GM19035 (cell line): ENCODE data around the gene SLC12A8.
"Not testable (repeated sequence)": the region's sequence is repeated elsewhere in the genome, so short reads cannot be mapped to it uniquely, and the experiment has no call there.

Experiments
- ATAC-seq: cut with Tn5 transposase; IDR thresholded peaks from one replicate; pipeline ENCODE4 v1.9.1; 2021; ENCODE audit not compliant: unreplicated experiment

Gene SLC12A8

DNA sequence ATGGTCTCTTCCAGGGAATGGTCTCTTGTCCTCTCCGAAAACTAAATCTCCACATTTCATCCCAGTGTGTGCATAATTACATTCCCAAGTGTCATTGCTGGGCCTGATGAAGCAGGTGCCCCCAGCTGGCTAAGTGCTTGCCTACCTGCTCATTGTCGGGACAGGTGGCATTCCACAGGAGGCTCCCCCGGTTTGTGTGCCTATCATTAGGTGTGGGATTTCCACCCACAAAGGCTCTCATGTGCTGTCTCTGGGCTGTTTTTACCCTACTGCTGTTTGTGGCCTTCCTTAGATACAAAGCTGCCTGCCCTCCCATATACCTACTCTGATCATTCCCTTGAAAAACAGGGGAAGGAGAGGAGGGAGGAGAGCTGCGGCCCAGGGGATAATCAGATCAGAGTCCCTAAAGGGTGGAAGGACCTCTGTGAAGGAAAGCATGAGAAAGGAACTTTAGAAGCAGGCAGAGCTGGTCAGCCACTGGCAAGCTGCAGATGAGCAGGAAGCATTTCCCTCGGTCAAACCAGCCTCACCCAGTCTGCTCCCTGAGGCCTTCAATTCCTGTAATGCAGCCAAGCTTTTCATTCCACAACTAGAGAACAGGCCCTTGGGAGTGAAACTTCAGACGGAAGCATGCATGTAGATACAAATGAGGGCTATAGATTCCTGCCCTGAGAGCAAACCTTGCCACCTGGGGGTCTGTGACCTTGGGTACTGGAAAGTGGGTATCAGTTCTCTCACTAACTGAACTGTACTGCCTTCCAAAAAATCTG is 96.1 kb downstream of the SLC12A8 start:
- ATAC-seq: no peak

DNA sequence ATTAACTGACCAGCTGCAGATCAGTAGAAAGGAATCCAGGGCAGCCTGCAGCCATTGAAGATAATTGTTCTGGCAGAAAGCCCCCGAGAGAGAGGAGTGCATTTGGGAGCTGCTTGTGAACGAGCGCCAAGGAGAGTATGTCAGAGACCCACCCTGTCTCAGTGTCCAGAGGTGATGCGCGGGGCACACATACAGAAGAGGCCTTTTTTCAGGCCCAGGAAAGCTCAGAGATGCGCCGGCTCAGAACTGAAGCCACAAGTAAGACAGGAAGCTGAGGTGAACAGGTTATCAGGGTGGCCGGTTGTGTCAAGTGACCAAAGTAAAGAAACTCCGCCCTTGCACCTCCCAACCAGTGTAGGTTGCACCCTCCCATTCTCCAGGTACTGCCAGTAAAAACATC is 96.9 kb downstream of the SLC12A8 start:
- ATAC-seq: no peak

DNA sequence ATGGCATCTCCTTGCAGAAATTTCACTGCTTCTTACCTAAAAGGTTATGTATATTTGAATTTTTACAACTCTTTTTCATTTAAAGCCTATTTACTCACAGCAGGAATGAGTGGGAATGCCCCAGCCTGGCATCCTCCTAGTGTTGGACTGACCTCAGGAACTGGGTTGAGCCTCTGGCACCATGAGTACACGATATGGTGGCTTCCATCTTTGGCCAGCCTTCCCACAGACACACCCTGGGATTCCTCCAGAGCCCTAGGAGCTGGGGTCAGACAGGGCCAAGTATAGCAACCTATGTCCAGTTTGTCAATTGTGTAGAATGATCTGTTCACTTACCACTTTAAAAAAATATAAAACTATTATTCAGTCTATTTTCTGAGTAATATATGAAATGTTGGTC is 99.6 kb downstream of the SLC12A8 start:
- no peak for ATAC-seq

DNA sequence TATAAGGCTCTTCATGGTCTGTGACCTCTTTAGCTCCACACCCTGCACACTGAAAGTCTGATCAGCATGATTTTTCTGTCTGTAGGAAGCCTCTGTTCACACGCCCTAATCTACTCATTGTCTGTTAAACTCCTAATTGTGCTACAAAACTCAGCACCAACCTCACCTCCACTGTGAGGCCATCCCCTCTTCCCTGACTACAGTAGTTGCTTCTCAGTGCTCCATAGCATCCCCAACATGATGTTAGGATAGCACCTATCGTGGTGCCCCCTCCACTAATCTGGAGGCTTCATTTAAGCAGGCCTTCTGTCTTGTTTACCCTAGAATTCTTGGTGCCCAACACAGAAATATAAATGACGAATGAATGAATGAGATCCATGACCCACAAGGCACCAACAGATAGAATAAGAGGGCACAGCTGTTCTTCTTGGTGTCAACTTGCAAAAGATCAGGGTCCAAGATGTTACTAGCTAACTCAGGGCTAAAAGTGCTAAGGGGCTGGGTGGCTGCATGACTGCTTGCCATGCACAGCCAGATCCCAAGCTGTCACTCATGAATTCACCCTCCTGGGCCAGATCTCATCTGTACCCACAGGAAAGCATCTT is 101.6 kb downstream of the SLC12A8 start:
- ATAC-seq: no peak

DNA sequence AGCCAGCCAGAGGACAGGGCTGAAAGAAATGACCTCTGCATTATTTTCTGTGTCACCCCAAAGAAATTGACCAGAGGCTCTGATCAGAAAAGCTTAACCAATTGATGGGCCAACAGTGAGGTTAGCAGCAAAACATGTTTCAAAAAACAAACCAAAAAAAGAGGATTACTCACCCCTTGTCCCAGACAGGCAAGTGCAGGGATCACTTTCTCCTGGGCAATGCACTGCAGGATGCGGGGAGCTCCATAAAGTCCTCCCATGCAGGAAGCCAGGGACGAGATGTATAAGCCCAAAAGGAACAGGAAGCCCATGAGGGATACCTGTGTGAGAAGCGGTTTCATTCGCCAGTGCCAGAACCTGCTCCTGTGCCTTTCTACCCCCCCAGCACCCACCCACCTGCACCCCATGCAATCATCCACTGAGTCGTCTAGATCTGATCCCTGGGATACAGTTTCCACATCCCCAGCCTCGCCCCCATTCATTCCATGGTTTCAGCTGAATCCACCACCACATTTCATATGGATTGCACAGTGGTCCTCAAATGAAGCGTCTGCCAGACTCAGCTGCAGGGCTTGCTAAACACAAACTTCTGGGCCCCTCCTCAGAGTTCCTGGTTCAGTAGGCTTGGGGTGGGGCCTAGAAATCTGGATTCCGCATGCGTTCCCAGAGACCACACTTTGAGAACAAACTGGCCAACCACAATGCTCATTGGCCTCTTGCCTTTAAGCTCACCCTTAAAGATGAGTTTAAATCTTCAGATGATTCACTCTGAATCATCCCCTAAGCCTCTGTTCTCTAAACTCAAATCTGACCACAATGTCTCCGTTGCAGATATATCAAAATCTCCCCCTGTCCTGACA is 102.3 kb downstream of the SLC12A8 start:
- ATAC-seq: no peak

DNA sequence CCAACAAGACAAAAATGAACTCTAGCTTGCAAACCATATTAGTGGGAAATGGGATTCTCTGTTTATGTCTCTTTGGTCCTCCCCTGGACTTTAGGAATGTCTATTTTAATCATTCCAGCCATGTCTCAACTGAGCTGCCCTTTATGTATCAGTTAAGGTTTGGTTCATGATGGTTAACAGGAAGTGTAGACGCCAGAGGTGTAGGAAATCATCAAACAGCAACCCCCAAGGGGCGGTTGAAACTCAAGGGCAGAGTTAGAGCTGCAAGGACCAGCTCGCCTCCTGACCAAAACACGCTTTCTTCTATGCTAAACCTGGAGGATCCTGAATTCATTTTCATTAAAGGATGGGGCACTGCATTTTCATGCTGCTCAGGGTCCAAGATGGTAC is 103.0 kb downstream of the SLC12A8 start:
- ATAC-seq: no peak

DNA sequence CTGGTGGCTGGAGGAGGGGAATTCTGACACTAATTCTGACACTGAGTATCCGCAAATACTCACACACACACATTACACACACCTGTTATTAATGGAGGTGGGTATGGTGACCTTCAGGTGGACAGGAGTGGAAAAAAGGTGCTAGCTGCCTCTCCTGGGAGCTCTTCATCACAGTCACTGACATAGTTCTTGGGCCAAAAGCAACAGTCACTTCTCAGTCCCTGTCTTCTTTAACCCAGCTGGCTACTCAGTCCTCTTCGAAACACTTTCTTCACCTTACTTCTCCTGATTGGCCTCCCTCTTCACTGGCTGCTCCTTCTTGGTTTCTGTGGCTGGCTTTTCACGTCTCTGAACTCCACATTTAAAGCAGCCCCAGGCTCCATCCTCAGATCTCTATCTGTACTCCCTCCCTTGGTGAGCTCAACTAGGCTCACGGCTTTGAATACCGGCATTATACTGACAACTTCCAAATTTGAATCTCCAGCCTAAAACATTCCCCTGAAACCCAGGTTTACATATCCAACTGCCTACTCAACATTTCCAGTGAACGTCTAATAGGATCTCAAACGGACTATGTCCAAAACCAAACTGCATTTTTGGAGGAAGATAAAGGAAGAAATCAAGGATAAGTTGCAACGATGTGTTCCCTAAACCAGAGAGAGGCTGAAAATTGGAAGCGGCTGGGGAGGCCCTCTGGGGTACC is 103.6 kb downstream of the SLC12A8 start:
- ATAC-seq: no peak

DNA sequence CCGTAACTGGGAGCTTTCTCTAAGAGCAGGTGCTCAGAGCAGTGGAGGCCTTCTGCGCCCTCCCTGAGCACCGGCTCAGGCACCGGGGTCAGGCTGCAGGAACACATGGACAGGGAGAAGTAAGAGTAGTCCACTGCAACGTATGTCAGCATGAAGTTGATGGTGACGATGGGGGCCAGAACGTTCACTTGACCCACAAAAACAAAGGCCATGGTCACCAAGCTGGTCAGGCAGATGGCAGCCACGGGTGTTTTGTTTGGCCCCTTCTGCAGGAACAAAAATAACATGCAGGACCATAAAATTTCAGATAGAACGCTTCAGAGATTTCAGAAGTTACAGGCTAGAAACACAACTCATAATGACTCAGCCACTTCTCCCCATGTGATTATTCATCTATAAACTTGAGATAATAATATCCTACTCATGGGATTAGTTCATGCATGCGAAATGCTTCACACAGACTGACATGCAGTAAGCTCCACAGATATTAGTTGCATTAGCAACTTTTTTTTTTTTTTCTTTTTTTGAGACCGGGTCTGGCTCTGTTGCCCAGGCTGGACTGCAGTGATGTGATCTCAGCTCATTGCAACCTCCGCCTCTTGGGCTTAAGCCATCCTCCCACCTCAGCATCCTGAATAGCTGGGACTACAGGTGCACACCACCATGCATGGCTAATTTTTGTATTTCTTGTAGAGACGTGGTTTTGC is 104.5 kb downstream of the SLC12A8 start:
- ATAC-seq: peak; percentile 62

DNA sequence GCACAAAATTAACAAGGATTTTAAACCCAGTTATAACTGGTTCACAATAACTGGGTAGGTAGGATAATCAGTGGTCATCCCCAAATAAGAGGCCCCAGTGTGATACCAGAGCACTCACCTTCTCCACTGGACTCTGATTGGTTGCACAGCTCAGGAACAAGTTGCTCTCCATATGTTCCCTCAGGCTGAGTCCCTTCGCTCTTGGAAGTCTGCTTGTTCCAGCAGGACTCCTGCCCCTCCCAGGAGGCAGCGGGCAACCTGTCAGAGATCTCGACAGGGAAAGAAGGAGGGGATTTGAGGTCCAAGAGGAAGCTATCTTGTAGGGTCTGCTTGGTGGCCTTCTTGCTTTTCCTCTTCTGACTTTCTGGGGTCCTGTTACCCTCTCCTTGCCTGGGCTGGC is 105.2 kb downstream of the SLC12A8 start:
- ATAC-seq: no peak

DNA sequence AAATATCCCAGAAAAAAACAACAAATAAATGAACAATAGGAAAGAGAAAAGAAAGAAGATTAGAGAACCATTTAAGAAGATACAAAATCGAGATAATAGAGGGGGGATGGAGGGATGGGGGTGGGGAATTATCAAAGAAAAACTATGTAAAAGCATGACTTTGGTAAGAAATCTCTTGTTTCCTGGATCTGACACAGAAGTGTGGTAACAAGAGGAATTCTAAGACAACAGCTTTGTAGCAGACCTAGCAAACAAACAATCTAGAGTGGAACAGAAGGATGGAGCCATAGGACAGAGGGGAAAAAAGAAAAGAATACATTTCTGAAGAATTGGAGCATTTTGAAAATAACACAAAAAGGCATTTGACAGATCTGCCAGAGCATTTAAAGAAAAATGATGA is 107.4 kb downstream of the SLC12A8 start:
- ATAC-seq: no peak

DNA sequence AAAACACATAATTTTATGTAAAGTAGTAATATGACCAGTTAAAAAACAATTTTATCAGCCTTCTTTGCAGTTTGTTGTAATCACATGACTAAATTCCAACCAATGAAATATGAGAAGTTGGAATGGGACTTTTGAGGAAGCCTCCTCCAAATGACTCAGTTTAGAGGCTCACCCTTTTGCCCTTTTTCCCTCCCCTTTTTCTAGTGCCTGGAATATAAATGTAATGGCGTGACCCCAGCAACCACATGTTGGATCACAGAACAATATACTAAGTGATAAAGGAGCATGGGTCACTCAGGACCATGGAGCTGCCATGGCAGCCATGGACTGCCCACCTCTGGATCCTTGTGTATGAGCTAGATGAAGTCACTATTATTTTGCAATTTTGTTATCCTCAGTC is 107.9 kb downstream of the SLC12A8 start:
- no peak for ATAC-seq

DNA sequence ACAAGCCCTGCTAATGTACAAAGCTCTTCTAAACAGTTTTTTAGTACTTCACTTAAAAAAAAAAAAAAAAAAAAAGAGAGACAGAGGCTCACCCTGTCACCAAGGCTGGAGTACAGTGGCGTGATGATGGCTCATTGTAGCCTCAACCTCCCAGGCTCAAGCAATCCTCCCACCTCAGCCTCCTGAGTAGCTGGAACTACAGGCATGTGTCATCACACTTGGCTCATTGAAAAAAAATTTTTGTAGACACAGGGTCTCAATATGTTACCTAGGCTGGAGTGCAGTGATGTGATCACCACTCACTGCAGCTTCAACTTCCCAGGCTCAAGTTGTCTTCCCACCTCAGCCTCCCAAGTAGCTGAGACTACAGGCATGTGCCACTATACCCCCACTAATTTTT is 109.1 kb downstream of the SLC12A8 start:
- ATAC-seq: no peak

DNA sequence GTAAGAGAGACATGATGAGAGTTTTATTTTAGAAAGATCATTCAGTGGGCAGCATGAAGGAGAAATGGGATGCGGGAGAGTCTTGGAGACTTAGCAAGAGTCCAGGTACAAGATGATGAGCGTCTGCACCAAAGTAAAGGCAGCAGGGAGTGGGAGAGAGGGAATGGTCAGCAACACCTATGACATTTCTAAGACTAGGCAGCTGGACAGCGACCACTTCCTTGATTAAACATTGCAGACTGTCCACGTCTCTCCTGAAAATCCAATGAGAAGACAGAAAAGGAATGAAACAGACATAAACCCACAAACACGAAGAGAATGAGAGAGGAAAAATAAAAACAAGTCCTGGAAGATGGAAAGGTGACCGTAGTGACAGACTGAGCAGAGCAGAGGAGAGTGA is 110.1 kb downstream of the SLC12A8 start:
- ATAC-seq: no peak

DNA sequence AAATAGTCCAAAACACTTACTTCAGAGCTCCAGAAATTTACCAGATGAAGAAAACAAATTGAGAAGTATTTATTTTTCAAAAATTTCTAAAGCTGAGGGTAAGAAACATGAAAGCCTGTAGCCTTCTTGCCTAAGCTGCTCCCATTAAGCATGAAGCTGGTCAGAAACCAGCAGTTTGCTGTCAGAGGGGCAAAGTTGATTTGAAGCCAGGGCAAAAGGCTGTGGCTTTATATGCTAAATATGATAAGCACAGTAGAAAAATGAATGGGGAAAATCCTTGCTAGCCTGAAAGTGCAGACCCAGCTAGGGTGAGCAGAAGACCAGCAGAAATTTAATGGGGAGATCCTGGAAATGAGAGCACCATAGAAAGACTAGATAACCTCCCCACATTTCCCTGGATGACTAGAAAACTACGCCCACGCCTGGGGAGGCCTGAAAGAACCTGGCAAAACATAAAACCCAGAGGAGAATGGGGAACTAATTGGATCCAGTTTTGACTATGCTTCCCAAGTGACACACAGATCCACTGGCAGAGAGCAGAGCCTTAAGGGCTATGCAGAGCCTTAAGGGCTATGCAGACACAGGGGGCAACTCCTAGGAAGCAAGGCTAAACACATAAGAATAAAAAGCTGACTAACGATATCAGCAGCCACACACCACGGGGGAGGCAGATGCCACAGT is 113.8 kb downstream of the SLC12A8 start:
- no peak for ATAC-seq

DNA sequence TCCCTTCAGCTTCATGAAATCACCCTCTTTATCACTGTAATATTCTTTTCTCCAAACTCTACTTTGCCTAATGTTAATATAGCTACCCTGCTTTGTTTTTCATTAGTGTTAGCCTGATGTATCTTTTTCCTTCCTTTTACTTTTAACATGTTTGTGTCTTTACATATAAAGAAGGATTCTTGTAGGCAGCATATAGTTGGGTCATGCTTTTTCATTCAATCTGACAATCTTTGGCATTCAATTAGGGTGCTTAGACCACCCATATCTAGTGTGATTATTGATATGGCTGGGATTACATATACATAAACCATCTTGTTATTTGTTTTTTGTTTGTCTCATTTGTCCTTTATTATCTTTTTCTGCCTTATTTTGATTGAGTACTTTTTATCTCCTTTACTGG is 121.9 kb downstream of the SLC12A8 start:
- ATAC-seq: no peak

DNA sequence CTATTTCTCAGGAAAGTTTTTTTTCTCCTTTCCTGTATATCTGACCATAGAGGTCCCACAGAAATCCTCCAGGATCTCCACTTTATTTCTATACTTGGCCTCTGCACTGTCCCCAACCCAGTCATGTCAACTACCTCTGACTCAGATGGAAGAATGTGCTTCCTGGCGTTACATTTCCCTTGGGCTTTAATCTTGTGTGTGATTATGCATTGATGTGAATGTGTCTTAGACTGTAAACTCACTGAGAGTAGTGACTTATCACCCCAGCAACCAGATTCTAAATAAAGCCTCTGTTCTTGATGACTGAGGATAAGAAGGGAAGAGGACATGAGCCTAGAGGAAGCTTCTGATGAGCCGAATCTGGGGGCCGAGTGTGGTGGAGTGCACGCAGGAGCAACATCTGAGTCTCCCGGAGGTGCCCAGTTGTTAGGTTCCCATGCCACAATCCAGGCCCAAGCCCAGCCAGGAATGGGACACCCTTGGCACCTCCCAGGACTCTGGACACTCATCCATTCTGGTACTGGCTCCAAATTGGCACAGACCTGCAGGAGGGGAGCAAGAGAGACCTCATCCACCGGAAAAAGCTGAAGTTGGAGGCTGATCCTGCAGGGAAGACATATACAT is 124.7 kb downstream of the SLC12A8 start:
- no peak for ATAC-seq

DNA sequence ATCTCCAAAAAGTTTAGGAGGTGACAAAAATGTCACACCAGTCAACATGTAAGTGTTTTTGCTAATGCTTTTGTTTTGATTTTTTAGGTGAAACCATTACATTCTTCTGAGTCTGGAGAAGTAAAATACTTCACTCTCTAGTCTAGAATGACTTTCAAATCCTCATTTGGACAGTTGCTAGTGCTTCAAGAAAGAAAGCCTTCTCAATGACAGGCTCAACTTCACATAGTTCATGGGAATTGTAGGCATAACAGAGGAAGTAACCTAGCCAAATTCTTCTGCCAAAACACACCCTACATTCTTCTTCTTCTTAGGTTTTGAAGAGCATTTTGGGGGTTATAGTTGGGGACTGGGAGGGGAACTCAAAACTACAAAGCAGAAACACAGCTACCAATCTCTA is 127.4 kb downstream of the SLC12A8 start:
- no peak for ATAC-seq

DNA sequence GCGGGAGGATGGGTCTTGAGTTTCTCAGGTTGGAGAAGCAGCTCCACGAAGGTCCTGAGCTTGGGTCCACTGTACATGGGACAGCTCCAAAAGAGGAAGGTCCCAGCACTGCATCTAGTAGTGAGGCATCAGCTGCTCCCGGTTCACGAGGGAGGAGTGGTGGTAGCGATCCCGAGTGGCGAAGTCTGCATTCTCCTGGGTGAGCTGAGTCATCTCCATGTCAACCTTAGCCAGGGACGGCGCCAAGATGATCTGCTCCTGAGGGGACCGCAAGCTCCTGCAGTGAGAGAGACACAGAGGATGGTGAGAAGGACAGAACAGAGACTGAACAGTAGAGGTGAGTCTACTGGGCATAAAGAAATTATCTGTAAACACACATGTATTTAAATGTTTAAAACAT is 128.8 kb downstream of the SLC12A8 start:
- no peak for ATAC-seq

DNA sequence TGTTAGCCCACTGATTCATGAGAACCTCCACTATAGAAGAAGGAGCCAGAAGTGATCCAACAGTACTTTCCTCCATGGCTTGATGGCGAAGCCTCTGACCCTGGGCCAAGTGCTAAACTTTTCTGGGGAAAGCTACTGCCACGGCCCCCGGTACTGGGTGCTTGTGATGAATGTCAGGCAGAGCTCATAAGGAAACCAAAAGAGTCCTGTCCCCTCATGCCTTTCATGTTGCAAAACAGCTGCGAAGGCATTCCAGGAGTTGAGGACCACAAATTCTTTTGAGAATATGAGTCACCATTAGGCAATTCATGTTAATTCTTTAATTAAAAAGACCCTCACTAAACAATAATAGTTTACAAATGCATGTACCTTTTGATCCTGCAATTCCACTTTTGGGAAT is 130.2 kb downstream of the SLC12A8 start:
- ATAC-seq: not testable (repeated sequence)

DNA sequence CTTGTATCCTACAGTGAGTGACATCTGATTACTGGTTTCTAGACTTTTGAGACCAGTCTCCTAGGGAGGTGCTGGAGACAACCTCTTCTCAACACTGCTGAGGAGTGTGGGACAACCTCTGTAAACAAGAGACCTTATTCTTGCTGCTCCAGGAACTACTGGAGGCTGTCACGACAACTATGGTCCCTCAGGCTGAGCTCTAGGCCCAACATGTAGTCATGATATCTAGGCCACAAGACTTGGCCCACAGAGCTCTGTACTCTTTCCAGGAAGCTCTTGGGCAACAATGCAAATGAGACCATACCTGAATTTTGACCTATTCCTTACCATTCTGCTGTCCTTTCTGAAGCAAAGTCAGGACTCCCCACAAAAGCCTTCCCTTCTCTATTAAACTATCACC is 132.5 kb downstream of the SLC12A8 start:
- no peak for ATAC-seq
